GM19043 (cell line): ENCODE results near the gene SUGP1.
A peak's percentile ranks its signal among the peaks of the same experiment; 100 is the strongest.
"Not testable (repeated sequence)": the region's sequence is repeated elsewhere in the genome, so short reads cannot be mapped to it uniquely, and the experiment has no call there.

ENCODE experiments used
- ATAC-seq: cut with Tn5 transposase; IDR thresholded peaks from one replicate; pipeline ENCODE4 v1.9.1; 2021; ENCODE audit warnings: low read depth; ENCODE audit not compliant: unreplicated experiment

SUGP1 gene, protein sequence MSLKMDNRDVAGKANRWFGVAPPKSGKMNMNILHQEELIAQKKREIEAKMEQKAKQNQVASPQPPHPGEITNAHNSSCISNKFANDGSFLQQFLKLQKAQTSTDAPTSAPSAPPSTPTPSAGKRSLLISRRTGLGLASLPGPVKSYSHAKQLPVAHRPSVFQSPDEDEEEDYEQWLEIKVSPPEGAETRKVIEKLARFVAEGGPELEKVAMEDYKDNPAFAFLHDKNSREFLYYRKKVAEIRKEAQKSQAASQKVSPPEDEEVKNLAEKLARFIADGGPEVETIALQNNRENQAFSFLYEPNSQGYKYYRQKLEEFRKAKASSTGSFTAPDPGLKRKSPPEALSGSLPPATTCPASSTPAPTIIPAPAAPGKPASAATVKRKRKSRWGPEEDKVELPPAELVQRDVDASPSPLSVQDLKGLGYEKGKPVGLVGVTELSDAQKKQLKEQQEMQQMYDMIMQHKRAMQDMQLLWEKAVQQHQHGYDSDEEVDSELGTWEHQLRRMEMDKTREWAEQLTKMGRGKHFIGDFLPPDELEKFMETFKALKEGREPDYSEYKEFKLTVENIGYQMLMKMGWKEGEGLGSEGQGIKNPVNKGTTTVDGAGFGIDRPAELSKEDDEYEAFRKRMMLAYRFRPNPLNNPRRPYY

GRCh38 chr19:19320361-19321140, at the start of gene SUGP1, which contains the start of gene MAU2:
TSS of gene SUGP1 (minus strand) at chr19:19320509. CDS start at chr19:19320496, 13 bp downstream.
TSS of gene MAU2 (plus strand) at chr19:19320829. CDS start at chr19:19320860, 31 bp downstream.
- ATAC-seq = peak; percentile 96

DNA sequence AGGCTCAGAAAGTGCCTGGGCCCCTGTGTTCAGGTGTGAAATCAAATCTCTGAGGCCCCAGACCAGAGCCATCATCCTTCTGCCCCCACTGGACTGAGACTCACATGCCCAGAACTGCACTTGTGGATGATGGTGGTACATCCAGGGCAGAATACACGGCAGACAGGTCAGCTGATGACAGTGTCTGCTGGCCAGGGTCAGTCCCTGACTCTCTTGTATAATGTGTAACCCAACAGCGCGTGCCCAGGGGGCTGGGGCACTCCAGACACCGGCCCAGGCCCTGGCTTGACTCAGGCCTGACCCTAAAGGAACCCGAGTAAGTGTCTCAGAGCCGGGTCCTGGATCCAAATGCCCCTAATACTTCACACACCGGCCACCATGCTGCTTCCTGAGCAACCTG, 47.8 kb upstream of the SUGP1 start:
- ATAC-seq = no peak

- peak; percentile 75 for ATAC-seq
These were observed 46.4 kb upstream of the SUGP1 start for GRCh38 chr19:19366434-19367396.

DNA sequence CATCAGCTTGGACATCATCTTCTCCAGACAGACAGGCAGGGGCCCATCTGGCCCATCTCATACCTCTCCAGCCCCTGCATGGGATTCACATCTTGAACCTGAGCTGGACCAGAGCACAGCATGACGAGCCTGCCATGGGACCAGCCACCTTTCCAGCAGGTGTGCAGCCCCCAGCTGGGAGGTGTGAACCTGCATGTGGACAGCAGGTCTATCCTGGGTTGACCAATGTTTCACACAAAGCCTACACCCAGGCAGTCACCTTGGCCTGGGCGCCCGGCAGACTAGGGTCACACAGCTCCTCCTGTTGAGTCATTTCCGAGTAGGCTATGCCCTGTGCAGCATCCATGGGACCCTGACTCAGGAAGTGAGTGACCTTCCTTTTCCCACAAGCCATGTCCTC, 41.8 kb upstream of the SUGP1 start:
- ATAC-seq = no peak

- ATAC-seq = no peak
These were observed 40.8 kb upstream of the SUGP1 start for GRCh38 chr19:19361075-19361594.

DNA sequence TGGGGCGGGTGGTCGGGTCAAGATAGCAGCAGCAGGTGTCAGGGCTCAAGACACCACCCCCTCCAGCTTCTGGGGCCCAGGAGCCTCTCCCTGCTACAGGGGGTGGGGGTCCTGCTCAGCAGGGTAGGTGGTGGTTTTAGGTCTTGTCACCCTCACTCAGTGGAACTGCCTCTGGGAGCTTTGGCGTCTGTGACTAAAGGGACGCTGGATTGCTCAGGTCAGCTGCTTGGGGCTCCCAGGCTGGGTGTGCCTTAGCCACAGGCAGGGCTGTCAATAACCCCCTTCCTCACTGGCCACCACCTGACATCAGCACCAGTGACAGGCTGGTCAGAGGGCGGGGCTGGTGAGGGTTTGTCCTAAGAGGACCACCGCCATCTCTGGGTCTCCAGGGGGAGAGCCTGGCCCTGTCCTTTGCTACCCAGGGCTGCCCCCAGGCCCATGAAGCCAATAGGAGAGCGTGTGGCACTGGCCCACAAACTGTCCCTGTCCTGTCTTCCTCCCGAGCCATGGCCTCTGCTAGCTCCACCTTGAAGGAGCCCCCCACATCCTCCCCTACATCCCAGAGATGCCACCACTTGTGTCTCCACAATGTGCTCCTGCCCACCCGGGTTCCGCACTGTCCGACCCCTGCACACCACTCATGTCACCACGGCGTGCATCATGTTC, 36.7 kb upstream of the SUGP1 start:
- no peak for ATAC-seq

DNA sequence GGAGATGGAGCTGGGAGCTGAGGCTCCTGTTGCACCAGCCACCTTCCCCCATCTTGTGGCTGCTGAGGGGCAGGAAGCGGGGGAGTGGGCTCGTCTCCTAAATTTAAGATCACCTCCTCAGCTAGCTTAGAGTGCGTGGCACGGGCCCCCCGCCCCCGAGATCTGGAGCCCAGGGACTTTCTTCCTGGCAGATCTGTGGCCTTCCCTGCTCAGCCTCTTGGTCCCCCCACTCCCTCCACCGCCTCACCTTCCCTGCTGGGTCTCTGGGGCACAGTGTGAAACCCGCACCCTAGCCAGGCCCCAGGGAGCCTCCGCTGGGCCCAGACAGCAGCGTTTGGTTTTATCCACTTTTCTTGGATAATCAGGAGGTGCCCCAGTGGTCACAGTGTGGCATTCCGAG, 36.2 kb upstream of the SUGP1 start:
- no peak for ATAC-seq

GRCh38 chr19:19355606-19356139, 35.4 kb upstream of the SUGP1 start:
- no peak for ATAC-seq

DNA sequence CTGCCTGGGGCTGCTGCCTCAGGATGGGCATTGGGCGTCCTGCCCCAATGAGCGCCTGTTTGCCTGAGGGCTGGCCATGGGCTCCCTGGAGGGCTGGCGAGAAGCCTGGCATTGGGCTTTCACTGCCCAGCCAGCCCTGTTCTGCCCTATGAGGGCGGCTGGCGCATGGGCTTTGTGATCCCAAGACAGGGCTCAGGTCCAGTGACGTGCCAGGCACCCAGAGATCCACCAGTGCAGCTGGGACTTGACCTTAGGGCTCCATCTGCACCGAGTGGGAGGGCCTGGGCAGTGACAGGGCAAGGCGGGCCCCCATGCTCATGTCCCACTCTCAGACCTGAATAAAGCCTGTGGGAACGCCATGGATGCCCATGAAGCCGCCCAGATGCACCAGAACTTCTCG, 34.6 kb upstream of the SUGP1 start:
- no peak for ATAC-seq

- no peak for ATAC-seq
These were observed 33.7 kb upstream of the SUGP1 start for GRCh38 chr19:19354007-19354406.

GRCh38 chr19:19352823-19353222, 32.5 kb upstream of the SUGP1 start:
- ATAC-seq = no peak

GRCh38 chr19:19350756-19351155, 30.4 kb upstream of the SUGP1 start:
- not testable (repeated sequence) for ATAC-seq

DNA sequence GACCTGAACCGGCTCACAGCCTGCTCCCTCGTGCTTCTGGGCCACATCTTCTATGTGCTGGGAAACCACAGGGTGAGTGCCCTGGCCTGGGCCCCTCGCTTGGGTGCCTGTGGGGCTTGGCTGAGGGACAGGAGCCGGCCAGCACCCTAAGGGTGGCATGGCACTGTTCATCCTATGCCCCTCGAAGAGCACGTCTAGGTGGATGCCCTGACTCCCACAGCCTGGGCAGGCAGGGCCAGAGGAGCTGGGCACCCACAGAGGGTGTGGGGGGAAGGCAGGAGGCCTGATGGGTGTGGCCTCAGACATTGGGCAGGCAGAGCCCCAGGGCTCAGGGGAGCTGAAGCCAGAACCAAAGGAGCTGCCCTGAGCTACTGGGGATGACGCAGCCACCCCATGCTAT, 29.1 kb upstream of the SUGP1 start:
- no peak for ATAC-seq

- ATAC-seq = no peak
These were observed 28.0 kb upstream of the SUGP1 start for GRCh38 chr19:19348266-19348665.

DNA sequence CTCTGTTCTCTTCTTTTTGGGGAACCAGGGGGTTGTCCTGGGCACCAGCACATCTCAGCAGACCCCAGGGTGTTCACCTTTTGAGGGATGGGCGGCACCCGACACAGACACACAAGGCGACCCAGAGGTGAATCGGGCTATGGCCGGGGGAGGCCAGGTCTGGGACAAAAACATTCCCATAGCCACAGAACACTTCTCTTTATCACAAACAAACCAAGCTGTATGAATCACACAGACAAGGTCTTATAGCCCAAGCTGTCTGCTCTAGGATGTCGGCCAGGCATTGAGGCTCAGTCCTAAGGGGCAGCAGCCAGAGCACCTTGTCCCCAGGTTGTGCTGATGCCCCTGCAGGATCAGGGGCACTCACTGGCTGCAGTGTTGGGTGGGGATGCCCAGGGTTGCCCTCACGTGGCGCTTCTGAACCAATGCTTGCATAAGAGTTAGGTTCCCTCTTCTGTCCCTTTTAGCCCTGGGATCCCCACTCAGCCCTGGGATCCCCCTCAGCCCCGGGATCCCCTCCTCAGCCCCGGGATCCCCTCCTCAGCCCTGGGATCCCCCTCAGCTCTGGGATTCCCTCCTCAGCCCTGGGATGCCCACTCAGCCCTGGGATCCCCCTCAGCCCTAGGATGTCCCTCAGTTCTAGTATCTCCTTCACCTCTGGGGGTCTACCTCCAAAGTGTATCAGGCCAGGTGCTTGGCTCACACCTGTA, 27.2 kb upstream of the SUGP1 start:
- ATAC-seq = no peak

GRCh38 chr19:19345970-19346369, 25.7 kb upstream of the SUGP1 start:
- no peak for ATAC-seq

- ATAC-seq = no peak
These were observed 24.9 kb upstream of the SUGP1 start for GRCh38 chr19:19345232-19345631.

GRCh38 chr19:19343762-19344161, 23.5 kb upstream of the SUGP1 start:
- ATAC-seq = no peak

- ATAC-seq = no peak
These were observed 22.7 kb upstream of the SUGP1 start for GRCh38 chr19:19343016-19343362.
